NCI-H345 treated with DMSO at 0.1 percent for 48 hours (cell line): Measurements from ENCODE around the gene SEC22A.

Source experiments
- DNase-seq: peaks from one replicate; lab custom pipeline; 2025; ENCODE audit not compliant: unreplicated experiment; lab: John Stamatoyannopoulos, UW

Gene SEC22A, protein sequence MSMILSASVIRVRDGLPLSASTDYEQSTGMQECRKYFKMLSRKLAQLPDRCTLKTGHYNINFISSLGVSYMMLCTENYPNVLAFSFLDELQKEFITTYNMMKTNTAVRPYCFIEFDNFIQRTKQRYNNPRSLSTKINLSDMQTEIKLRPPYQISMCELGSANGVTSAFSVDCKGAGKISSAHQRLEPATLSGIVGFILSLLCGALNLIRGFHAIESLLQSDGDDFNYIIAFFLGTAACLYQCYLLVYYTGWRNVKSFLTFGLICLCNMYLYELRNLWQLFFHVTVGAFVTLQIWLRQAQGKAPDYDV

DNA sequence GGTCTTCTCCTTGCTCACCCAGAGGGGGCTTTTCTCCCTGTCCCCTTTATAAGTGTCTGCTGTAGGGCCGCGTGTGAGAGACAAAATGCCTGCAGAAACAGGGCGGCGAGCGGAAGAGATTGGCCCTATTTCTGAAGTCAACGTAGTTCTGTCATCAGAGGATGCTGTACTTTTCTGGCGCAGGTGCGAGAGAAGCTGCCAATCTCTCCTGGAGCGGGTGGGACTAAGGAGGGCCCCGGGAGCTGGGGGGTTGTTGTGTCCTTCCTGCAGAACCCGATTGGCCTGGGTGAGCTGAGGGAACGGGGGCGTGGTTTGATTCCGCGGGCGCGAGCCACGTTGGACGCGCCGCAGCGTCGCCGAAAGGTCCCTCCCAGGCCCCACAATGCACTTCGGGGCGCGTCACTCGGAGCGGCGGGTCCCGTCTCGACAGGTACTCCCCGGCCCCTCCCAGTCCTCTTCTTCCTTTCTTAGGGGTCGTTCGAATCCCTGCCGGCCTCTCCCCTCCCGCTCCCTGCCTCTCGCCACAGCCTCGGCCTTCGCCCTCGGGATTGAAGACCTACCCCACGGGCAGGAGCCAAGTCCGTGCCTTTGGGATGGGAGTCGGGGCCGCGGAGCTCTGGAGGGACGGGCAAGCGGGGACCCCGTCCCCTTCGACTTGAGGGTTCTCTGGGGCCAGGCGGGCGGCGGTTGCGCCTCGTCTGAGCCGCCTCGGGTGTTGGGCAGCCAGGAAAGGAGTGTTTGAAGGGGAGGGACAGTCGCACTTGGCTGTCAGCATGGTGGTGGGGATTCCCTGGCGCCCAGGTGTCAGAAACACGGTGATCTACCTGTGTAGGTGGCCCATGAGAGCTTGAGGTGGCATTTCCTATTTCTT lies at the start of gene SEC22A:
Gene SEC22A, plus strand, starts transcription at position 387 of the 871 bp plus-strand sequence. CDS start 7,275 bp downstream, outside the sequence.
- peak; percentile 87 for DNase-seq

DNA sequence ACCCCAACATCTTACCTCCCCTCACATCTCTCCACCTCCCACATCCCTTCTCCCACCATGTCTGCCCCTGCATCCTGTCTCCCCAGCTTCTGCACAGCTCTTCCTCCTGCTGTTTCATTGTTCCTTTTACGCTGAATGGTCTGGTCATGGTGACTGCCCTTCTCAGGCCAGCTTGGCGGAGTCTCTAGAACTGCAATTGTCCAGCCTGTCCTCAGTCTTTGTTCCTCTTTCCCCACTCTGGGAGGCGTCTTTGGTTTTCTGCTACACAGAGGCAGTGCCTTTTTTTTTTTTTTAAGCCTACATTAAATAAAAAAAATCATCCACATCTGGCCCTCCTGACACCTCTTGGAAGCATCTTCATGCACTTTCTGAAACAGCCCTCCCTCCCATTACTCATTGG lies 49.1 kb upstream of the SEC22A start:
- no peak for DNase-seq

DNA sequence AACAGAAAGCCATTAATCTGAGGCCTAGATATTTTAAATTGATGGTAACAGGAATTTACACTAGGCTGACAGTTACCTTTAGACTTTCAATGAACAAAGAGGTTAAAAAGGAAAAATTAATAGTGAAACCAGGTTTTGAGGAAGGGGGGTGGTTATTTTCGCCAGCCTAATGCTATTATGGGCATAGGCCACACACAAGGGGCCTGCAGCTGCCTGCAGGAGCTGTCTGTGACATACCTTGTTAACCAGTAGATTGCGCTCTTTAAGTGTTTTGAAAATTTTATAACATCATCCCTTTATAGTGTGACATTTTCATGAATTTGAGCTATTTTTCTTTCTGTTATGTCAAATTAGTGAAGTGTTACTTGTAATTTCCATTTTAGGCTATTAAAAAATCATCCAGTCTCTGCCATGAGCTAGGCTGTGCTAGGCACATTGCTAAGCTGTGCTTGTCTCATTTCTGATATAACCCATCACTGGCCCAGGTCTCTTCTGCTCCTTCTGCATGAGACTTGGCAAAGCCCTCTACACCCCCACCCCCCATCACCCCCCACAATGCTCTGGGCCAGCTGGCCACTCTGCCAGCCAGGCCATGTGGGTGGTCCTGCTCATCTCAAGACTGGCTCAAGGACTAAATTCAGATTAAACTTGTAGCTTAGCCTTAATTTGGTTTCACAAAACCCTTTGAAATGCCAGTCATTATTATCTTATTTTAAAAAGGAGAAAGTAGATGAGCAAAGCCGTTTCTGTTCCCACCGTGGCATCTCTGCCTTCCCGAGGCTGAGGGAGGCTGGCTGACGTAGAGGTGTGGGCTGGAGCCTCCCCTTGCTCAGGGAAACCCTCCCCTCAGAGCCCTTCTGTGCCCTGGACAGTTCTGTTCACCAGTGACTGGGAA lies 48.4 kb upstream of the SEC22A start:
- DNase-seq: no peak

DNA sequence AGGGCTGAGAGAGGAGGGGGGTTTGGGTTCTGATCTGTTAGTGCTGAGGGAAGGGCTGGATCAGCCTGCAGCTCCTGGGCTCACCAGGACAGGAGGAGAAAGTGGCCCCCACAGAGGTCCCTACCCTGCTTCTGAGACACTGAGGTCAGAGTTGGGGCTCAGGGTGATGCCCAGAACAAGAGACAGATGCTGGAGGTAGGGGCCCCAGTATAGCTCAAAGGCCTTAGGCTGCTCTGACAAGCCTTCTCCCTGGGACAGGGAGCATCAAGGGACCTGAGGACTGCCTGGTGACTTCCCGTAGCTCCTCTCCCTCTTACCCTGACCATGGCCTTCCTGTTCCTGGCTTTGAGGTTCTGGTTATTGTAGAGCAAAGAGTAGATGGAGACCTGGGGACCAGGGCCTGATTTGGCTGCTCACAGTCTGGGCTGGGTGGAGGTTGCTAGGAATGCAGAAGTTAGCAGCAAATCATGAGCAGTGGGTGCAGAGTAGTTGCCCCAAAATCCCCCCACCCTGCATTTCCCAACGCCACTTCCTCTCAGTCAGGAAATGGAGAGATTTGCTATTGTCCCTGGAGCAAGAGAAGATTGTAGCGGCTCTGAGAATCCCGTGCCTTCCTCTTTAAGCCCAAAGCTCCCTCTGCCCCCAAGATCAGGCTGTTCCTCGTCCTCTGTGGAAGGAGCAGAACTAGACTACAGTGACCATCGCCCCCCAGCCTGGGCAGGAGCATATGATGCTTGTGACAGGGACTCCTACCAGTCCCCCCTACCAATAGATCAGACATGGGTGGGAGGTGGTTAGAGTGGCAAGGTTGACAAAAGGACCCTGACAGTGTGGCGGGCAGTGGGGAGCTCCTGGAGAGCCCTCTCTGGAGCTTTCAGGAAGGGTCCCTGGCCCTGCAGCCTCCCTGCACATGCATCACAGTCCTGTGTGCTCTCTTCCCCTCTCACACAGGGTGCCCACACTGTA lies 47.4 kb upstream of the SEC22A start:
- DNase-seq: no peak

DNA sequence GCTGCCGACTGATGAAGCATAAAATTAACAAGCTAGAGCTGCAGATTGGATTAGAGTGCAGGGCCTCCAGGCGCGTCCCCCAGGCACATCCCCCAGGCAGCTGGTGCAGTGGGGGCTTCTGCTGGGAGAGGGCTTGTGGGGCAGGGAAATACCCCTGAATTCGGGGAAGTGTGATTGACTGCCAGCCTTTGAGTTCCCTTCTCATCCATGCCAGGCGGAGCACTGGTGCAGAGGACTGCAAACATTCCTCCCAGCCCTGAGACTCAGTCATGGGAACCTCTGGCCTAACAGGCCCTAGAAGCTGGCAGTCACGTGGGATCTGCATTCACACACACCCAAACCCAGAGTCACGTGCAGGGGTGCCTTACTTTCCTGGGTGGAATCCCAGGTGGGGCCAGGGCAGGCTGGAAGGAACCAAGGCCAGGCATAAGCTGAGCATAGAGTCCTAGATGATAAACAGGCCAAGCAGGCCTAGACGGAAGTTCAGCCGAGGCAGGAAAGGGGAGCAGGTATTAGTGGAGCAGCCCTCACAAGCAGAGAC lies 46.2 kb upstream of the SEC22A start:
- DNase-seq: no peak

DNA sequence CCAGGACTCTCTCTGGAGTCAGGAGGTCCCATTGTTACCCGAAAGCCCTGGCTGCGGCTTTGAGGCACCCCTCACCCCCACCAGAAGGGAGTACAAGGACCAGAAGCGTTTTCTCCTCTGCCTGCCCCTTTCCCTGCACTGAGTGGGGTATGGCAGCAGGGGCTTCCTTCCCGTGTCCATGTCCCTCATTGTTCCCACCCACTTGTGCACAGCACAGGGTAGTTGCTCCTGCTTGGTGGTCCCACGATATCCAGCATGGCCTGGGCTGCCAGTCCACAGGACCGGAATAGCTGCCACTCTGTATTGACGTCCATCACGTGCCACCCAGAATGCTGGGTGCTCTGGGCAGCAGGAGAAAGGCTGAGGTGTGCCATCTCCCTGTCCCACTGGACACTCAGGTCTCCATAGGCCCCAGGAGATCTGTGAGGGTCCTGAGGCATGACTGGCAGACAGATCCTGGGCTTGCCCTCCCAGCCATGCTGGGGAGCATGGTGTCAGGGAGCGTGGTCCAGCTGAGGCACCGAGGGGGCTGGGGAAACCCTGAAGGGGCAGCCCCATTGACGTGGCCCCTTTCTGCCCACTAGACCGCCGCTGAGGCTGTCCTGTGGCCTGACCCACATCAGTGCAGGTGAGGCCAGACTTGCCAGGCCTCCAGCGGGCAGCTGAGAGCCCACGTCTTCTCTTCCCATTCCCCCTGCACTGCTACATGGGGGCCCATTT lies 45.3 kb upstream of the SEC22A start:
- no peak for DNase-seq

DNA sequence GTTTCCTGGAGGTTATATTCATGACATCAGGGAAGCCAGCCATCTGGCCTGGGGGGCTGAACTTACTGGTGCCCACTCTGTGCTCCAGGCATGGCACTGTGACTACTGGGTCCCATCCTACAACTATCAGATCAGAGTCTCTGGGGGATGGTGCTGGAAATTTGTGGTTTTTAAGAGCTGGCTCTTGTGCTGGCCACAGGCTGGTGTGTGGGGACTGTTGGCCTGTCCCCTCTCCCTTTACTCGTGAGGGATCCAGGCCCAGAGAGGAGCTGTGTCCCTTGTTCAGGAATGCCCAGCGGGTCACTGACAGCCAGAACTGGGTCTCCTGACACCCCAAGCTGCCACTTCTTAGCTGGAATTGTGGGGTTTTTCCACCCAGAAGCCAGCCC lies 44.5 kb upstream of the SEC22A start:
- no peak for DNase-seq

DNA sequence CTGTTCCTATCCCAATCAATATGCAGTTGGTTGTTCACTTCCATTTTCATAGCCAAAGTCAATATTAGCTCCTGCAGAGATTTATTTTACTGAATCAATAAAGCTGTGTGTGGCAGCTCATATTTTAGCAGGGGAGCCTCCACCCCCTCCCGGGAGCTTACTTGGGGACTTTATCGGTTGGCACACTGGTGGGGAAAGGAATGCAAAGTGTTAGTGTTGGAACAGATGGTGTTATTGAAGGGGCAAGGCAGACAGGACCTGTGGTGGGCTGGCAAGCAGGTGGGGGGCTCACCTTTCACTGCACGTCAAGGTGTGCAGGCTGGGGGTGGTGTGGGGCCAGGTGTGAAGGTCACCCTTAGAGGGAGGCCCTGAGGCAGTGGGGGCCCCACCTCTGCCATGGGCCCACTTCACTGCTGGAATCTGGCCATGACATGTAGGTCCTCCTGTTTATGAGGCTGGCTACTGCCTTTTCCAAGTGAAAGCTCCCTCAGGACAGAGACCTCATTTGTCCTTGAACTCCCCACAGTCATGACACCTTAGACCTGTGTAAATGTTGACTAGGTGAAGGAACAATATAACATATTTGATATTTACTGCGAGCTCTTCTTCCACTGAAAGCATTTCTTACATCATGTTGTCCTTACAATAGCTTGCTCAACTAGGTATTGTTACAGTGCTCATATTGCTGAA lies 44.0 kb upstream of the SEC22A start:
- DNase-seq: no peak

DNA sequence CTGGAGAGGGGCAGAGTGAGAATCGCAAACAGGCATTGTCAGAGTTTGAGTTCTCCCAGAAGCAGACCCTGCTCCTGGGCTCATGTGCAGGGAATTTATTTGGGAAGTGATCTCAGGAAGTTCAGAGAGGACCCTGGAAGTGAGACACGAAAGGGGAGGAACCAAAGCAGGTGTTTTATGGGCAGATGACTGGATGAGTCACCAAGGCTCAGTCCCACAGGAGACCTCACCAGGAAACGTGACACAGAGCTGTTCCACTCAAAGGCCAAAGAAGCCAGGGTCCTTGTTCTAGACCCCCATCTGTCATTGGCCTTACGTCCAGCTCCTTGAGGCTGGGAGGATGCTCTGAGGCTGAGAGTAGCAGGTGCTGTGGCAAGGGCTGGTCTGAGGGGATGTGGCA lies 43.4 kb upstream of the SEC22A start:
- DNase-seq: no peak

DNA sequence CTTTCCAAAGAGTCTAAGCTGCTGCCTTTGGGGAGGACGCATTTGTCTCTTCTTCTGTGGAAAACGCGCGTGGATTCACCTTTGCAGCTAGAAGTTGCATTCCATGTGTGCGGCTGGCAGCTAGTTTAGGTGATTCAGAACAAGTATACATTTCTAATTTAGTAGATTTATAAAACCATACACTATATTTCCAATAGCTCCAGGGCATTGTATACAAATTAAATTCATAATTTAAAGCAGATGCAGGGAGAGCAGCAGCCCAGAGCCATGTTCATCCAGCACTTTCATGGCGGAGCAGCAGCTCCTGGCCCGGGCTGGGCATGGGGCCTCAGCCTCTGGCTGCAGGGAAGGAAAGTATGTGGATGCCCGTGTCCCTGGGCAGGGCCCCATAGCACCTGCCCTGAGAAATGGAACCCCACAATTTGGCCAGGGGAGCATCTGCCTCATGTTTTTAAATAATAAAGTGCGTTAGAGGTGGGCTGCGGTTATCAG lies 42.8 kb upstream of the SEC22A start:
- no peak for DNase-seq

DNA sequence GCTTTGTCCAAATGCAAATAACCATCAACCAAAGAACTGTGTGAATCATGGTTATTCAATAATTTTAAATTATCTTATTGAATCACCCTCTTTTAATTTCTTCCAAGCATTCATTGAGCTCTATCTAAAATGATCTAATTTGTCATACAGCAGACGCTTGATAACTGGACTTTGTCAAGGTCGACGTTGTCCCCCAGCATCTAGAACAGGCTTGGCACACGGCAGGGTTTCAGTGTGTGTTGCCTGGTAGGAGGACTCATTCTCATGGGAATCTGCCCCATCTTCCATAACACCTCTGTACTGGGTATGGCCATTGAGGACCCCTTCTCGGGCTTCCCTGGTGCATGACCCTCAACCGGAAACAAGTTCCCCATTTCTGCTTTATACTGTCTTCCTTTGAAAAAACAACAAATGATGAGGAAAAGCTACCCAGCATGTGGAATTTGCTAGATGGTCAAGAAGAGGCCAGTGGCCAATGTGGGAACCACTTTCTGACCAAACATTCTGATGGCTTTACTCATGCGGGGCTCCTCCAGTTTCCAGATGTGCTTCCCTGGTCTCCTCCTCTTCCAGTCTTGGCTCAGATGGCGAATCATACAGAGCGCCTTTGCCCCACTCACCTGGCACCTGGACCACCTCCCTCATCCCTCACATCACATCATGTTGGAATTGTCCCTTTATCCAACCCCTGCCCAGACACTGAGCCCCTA lies 41.7 kb upstream of the SEC22A start:
- no peak for DNase-seq

DNA sequence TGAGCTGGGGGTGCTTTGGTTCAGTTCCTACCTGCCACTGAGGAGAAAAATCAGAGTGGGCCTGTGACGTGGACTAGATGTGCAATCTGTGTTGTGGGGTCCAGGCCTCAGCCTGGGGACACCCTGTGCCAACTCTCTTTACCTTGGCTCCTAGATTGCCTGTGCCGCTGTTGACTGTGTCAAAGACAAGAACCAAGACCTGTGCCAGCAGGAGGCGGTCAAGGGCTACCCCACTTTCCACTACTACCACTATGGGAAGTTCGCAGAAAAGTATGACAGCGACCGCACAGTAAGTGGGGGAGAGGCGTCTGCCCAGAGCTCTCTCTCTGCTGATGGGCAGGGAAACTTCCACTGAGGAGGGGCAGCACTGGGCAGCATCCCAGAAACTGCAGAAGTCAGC lies 40.6 kb upstream of the SEC22A start:
- DNase-seq: no peak

DNA sequence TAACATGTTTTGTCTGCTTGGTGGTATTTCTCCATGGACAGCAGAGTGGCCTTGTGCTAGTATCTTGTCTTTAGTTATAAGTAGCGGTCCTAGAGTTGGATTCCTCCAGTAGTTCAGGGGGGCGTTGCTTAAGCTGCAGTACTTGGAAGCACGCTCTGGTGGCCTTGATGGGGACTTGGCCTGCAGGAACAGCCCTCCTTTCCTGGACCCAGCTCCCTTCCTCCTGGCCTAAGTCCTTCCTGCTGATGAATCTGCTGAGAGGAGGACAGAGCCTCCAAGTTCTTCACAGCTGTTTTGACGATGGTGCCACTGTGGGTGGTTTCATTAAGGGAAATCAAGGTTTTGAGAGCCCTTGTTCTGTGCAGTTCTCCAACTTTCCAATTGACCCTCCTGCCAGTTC lies 38.6 kb upstream of the SEC22A start:
- DNase-seq: no peak

DNA sequence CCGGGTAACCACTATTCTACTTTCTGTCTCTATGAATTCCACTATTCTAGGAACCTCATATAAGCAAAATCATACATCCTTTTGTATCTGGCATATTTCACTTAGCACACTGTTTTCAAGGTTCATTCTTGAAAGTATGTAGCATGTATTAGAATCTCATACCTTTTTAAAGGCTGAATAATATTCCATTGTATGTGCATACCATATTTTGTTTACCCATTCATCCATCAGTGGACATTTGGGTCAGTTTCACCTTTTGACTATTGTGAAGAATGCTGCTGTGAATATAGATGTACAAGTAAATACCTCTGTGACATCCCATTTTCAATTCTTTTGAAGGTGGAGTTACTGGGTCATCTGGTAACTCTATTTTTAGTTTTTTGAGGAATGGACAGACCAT lies 36.6 kb upstream of the SEC22A start:
- DNase-seq: no peak

DNA sequence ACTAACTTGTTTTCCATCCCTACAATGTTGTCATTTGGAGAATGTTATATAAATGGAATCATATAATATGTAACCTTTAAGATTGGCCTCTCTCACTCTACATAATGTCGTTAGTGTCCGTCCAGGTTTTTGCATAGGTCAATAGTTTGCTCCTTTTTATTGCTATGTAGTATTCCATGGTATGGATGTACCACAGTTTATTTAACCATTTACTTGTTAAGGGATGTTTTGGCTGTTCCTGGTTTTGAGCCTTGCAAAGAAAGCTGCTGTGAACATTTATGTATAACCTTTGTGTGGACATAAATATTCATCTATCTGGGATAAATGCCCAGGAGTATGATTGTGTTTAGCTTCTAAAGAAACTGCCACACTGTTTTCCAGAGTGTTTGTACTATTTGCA lies 34.1 kb upstream of the SEC22A start:
- DNase-seq: no peak

DNA sequence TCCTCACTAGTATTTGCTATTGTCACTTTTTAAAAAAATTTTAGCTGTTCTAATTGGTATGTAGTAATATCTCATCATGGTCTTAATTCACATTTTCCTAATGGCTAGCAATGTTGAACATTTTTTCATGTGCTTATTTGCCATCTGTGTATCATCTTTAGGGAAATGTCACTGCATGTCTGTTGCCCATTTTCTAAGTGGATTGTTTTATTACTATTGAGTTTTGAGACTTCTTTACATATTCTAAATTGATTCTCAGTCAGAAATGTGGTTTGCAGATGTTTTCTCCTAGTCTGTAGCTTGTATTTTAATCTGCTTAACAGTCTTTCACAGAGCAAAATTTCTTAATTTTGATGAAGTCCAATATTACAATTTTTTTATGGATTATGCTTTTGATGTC lies 33.6 kb upstream of the SEC22A start:
- no peak for DNase-seq

DNA sequence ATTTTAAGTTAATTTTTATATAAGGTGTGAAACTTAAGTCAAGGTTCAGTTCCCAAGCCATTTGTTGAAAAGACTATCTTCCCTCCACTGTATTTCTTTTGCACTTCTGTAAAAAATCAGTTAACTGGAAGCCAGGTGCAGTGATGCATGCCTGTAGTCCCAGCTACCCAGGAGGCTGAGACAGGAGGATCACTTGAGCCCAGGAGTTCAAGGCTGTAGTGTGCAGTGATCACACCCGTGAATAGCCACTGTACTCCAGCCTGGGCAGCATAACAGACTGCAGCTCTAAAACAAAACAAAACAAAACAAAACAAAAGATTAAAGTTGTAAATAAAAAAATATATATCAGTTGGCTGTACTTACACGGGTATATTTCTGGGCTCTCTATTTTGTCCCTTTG lies 33.1 kb upstream of the SEC22A start:
- no peak for DNase-seq

DNA sequence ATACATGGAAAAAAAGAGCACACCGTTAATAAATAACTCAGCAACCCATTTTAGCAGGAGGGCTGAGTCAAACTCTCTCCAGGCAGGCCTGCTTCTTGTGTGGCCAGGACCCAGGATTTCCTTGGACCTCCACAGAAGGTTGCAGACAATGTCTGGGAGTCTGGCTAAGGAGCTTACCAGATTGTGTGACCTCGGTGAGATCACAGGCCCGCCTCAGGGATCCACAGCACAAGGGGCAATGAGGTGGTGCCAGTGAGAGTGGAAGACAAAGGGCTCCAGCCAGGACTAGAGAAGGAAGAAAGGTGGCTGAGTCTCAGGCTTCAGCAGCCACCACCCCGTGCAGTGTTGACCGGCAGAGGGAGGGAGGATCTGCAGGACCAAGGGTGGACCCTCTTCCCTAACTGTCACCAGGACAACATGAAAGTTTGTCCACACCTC lies 32.2 kb upstream of the SEC22A start:
- no peak for DNase-seq
